Astrocyte of the spinal cord (primary cell): ENCODE results near the gene WDR74.

Experiments used
- DNase-seq: peaks from one replicate; pipeline ENCODE4 v3.0.0; 2011; ENCODE audit warnings: low read depth, low spot score
- H3K4me3 ChIP-seq: 2 replicates; pipeline ENCODE4 v1.5.1; 2011; ENCODE audit warnings: low read depth, mild to moderate bottlenecking, low read length, moderate library complexity
- in situ Hi-C: cut with HindIII; loops from 2 replicates; pipeline ENCODE4 v1.10.0; 2017; ENCODE audit warnings: low sequenced_read_pairs
- TF ChIP-seq, protein P1 (sequence below): IDR thresholded peaks from 2 replicates; pipeline ENCODE4 v1.5.1; 2012; ENCODE audit warnings: low read depth, mild to moderate bottlenecking, low read length, inconsistent platforms

The WDR74 gene

DNA sequence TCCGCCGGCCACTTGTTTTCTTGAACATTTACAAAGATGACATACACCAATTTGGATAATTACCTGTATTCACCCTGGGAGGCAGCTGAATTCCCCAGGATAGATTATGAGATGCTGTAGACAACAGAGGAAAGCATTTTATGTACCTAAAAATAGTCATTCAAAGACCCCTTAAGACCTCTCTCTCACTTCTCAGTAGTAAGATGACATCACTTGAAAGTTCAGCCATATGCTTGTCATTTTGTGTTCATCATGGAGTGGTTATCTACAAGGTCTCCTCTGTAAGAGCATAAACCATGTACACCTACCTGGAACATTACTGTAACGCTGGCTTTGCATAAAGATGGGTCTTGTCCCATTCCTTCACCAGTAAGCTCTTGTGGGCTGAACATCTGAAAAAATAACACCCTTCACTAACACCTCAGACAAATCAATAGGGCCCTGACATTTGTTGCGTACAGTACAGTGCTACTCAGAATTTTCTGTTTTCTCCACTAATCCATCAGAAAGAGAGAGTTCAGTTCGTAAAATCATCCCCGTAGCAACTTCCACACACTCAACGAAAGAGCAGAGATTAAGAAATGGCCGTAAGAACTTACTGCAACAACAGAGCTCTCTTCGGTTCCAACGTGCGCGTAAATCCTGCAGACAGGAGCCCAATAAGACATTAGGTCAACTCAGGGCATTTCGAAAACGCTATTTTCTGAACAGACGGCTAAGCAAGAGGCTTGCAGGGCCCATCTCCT lies 15.6 kb upstream of the WDR74 start:
- DNase-seq, result no peak
- in situ Hi-C loops, result no loop called here
- TF ChIP-seq, protein P1, sequence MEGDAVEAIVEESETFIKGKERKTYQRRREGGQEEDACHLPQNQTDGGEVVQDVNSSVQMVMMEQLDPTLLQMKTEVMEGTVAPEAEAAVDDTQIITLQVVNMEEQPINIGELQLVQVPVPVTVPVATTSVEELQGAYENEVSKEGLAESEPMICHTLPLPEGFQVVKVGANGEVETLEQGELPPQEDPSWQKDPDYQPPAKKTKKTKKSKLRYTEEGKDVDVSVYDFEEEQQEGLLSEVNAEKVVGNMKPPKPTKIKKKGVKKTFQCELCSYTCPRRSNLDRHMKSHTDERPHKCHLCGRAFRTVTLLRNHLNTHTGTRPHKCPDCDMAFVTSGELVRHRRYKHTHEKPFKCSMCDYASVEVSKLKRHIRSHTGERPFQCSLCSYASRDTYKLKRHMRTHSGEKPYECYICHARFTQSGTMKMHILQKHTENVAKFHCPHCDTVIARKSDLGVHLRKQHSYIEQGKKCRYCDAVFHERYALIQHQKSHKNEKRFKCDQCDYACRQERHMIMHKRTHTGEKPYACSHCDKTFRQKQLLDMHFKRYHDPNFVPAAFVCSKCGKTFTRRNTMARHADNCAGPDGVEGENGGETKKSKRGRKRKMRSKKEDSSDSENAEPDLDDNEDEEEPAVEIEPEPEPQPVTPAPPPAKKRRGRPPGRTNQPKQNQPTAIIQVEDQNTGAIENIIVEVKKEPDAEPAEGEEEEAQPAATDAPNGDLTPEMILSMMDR, result no peak

DNA sequence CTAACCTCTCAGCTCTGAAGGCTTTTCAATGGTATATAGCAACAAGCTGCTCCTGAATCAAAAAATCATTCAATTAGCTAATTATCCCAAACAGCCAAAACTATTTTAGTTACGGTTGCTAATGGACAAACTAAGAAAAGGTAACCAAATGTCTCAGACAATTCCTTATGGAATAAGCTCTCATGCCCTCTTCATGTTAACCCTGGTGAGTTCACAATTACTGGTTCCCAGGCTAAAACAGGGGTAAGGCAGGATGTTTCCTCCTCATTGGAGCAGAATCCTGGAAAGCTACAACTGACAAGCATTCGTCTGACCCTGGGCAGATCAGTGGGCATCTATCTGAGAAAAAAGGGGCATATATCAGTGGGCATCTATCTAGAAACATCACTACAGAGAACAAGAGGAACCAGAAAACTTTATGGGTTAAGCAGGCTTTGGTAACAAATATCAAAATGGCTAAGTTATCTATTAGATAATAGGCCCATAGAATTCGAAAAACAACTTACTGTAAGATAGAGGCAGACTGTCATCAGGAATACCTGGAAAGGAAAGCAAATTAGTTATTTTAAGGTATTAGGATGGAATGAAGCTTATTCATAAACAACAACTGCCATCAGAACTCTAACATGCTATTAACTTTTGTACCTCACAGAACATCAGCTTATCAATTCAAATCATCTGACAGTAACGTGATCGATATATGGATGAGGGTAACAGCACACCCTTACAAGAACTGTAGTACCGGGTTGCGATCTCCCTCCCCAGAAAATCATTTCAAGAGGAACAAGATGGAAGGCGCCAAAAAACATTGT lies 14.8 kb upstream of the WDR74 start:
- peak overlapping the region; percentile 82 for H3K4me3 ChIP-seq
- no peak for DNase-seq
- TF ChIP-seq, protein P1, result no peak
- in situ Hi-C loops, result no loop called here

More for the DNA sequence above, 15.6 kb upstream of the WDR74 start:
- H3K4me3 ChIP-seq, result peak overlapping the region; percentile 82

DNA sequence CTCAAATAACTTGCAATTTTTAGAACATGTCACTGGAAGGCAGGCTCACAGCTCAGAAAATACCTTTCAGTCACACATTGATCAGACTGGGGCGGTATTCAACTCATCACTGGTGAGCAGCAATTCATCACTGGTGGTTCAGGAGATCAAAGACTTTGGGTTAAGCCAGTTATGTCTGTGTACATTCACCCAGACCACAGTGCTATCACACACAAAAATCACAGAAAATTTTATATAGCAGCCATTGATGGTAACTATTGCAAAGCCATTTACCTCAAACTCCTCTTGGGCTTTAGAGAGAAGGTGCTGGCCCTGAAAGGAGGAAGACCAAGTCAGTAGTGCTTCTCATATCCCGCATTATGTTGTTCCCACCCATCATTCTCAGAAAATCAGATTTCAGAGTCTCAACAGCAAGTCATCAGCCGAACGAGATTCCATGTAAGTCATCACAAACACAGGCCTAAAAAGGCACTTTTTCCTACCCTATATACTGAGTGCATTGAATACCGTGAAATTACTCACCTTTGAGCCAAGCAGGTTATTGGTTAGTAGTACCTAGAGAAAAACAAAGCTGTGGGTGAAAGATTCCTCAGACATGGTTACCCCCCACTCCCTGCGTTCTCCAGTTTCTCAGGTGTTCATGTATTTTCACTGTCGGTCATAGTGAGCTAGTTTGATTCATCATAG lies 14.0 kb upstream of the WDR74 start:
- TF ChIP-seq, protein P1, result no peak

DNA sequence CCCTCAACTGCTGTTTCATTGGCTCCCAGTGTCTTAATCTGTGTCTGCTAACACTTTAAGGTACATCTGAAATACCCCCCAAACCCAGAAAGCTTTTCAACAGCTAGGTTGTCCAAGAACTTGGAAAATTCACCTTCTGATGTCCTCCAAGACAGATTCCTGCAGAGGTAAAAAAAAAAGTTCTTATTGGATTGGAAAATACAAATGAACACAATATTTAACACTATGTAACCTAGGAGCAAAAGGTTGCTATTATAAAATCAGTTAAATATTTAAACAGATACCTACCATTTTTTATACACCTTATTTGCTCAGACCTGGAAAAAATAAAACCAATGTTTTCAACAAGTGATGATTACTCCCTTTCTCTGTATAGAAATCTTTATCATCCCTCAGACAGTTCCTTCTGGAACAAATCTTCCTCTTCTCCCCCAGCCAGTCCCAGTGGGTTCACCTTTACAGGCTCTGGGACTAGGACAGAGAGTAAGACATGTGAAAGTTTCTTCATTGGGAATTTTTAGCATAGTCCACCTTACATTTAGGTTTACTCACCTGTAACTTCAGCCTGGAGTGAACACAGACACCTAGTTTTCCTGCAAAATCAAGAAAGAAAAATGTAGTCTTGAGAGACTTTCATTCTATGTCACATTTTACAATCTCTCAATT lies 13.3 kb upstream of the WDR74 start:
- TF ChIP-seq, protein P1, result no peak
- in situ Hi-C loops, result no loop called here
- H3K4me3 ChIP-seq, result no peak overlapping the region
- DNase-seq, result no peak

More for the DNA sequence above, 14.0 kb upstream of the WDR74 start:
- H3K4me3 ChIP-seq, result peak overlapping the region; percentile 82
- in situ Hi-C loops, result no loop called here
- no peak for DNase-seq

GRCh38 chr11:62851807-62852522 lies 12.6 kb upstream of the WDR74 start:
- in situ Hi-C loops, result no loop called here
- TF ChIP-seq, protein P1, result no peak
- DNase-seq, result no peak
- no peak overlapping the region for H3K4me3 ChIP-seq
